ENCODE measurements around the gene SEMA3D. TPM values are rescaled to one million over a fixed set of nuclear protein-coding genes. Genes with fewer than 3 reads are reported as not detected.

Gene SEMA3D
- polyA plus RNA-seq, 1 donor from 2014 or later: 1.6 TPM

- Histone ChIP-seq H3F3A (ENCODE audit: insufficient read depth, low read length, poor library complexity, severe bottlenecking) (no peaks in the 10 kb centered on the region), H3K9ac (ENCODE audit: low read length) (no peak overlapping the region), H3K9me3 (ENCODE audit: low read length) (no peaks in the 10 kb centered on the region), H3K27me3 (ENCODE audit: insufficient read depth, low read depth, low read length) (no peaks in the 10 kb centered on the region), H3K79me2 (replicated peaks; ENCODE audit: insufficient read depth, low read length) (no peaks in the 10 kb centered on the region), H3K4me2 (ENCODE audit: low read length) (no peak overlapping the region), H2AFZ (ENCODE audit: low read depth, low read length) (no peak overlapping the region), H3K4me3 (ENCODE audit: low read length) (no peak overlapping the region), H3K9me2 (ENCODE audit: insufficient read depth, low read length) (no peaks in the 10 kb centered on the region), H4K20me1 (ENCODE audit: insufficient read depth) (no peaks in the 10 kb centered on the region), H3K36me3 (ENCODE audit: insufficient read depth, low read length) (no peaks in the 10 kb centered on the region), H3K27ac (ENCODE audit: low read length) (no peak overlapping the region)
- TF ChIP-seq REST (IDR thresholded peaks at IDR 0.05; ENCODE audit: borderline replicate concordance) (no peak), EZH2 (IDR thresholded peaks at IDR 0.05; ENCODE audit: borderline replicate concordance, insufficient read depth, low read length, poor library complexity, severe bottlenecking) (no peak), EP300 (conservative IDR thresholded peaks at IDR 0.05; ENCODE audit: poor library complexity, severe bottlenecking) (no peak), POLR2AphosphoS5 (IDR thresholded peaks at IDR 0.05) (no peak), TAF1 (IDR thresholded peaks at IDR 0.05; ENCODE audit: low read depth) (no peak), MXI1 (conservative IDR thresholded peaks at IDR 0.05; ENCODE audit: poor library complexity, severe bottlenecking) (no peak), SMC3 (conservative IDR thresholded peaks at IDR 0.05; ENCODE audit: poor library complexity) (no peak)
Observed at GRCh38 chr7:85010306-85010705, 176.6 kb downstream of the SEMA3D start.

- no peaks in the 10 kb centered on the region for H3K79me2 ChIP-seq (replicated peaks; ENCODE audit: insufficient read depth, low read length)
- H3K4me2 ChIP-seq (ENCODE audit: low read length): no peak overlapping the region
- no peaks in the 10 kb centered on the region for H4K20me1 ChIP-seq (ENCODE audit: insufficient read depth)
- no peaks in the 10 kb centered on the region for H3K9me3 ChIP-seq (ENCODE audit: low read length)
- no peaks in the 10 kb centered on the region for H3F3A ChIP-seq (ENCODE audit: insufficient read depth, low read length, poor library complexity, severe bottlenecking)
- H3K27ac ChIP-seq (ENCODE audit: low read length): no peak overlapping the region
- TF ChIP-seq REST (IDR thresholded peaks at IDR 0.05; ENCODE audit: borderline replicate concordance): no peak
- TF ChIP-seq MXI1 (conservative IDR thresholded peaks at IDR 0.05; ENCODE audit: poor library complexity, severe bottlenecking): no peak
- TF ChIP-seq CTCF (IDR thresholded peaks at IDR 0.05; ENCODE audit: poor library complexity, severe bottlenecking): no peak
- no peak for TF ChIP-seq RAD21 (conservative IDR thresholded peaks at IDR 0.05)
- no peak for TF ChIP-seq TAF1 (IDR thresholded peaks at IDR 0.05; ENCODE audit: low read depth)
- TF ChIP-seq EZH2 (IDR thresholded peaks at IDR 0.05; ENCODE audit: borderline replicate concordance, insufficient read depth, low read length, poor library complexity, severe bottlenecking): no peak
- TF ChIP-seq POLR2AphosphoS5 (IDR thresholded peaks at IDR 0.05): no peak
- no peak for TF ChIP-seq EP300 (conservative IDR thresholded peaks at IDR 0.05; ENCODE audit: poor library complexity, severe bottlenecking)
- no peak for TF ChIP-seq SMC3 (conservative IDR thresholded peaks at IDR 0.05; ENCODE audit: poor library complexity)
- no peak overlapping the region for H2AFZ ChIP-seq (ENCODE audit: low read depth, low read length)
- no peak overlapping the region for H3K4me3 ChIP-seq (ENCODE audit: low read length)
- no peaks in the 10 kb centered on the region for H3K36me3 ChIP-seq (ENCODE audit: insufficient read depth, low read length)
- H3K9me2 ChIP-seq (ENCODE audit: insufficient read depth, low read length): no peaks in the 10 kb centered on the region
- H3K27me3 ChIP-seq (ENCODE audit: insufficient read depth, low read depth, low read length): no peaks in the 10 kb centered on the region
- no peak overlapping the region for H3K9ac ChIP-seq (ENCODE audit: low read length)
Observed at GRCh38 chr7:85006754-85007153, 180.1 kb downstream of the SEMA3D start.

All from neural cell (in vitro differentiated cells).